Activated T-helper 17 cell treated with anti-CD3 and anti-CD28 coated beads, Interleukin-2, amount 50 U/mL, for 72 hours (primary cell): Measurements from ENCODE around the gene PIANP. TPM values are rescaled to one million over a fixed set of nuclear protein-coding genes. Genes with fewer than 3 reads are reported as not detected.
A peak's percentile ranks its signal among the peaks of the same experiment; 100 is the strongest.

Experiments
- ATAC-seq: fragments of 150-1000 bp; cut with Tn5 transposase; replicated peaks from 2 replicates; pipeline ENCODE4 v1.10.0; 2021; ENCODE audit warnings: mild to moderate bottlenecking, moderate library complexity
- H3K27ac Mint-ChIP-seq: one replicate; pipeline ENCODE4 v1.8.0; 2022; ENCODE audit warnings: mixed read lengths
- H3K27me3 Mint-ChIP-seq: one replicate; pipeline ENCODE4 v1.8.0; 2022; ENCODE audit warnings: mixed read lengths
- H3K36me3 Mint-ChIP-seq: one replicate; pipeline ENCODE4 v1.8.0; 2022; ENCODE audit warnings: low read depth, mild to moderate bottlenecking, mixed read lengths
- H3K4me1 Mint-ChIP-seq: one replicate; pipeline ENCODE4 v1.8.0; 2022; ENCODE audit warnings: mixed read lengths
- H3K4me3 Mint-ChIP-seq: one replicate; pipeline ENCODE4 v1.8.0; 2022; ENCODE audit warnings: mild to moderate bottlenecking, mixed read lengths
- H3K9me3 Mint-ChIP-seq: one replicate; pipeline ENCODE4 v1.8.0; 2022; ENCODE audit warnings: mixed read lengths
- total RNA-seq, 2 donors: library from RNA; stranded (reverse); gene quantifications; one replicate each; pipeline ENCODE4 v1.2.3, GENCODE V29; 2022

Gene PIANP
- total RNA-seq, 2 donors from 2014 or later = 0.41 to 1.4 TPM

GRCh38 chr12:6696690-6697583, 3.7 kb downstream of the PIANP start:
- H3K4me3 Mint-ChIP-seq = no peak overlapping the region
- H3K36me3 Mint-ChIP-seq = peaks cover 7% of the 10 kb centered on the region
- H3K27ac Mint-ChIP-seq = no peak overlapping the region
- peaks cover 16% of the 10 kb centered on the region for H3K27me3 Mint-ChIP-seq
- no peaks in the 10 kb centered on the region for H3K9me3 Mint-ChIP-seq
- H3K4me1 Mint-ChIP-seq = peaks cover 15% of the 10 kb centered on the region
- ATAC-seq = no peak

- no peak overlapping the region for H3K27ac Mint-ChIP-seq
- no peak for ATAC-seq
- no peaks in the 10 kb centered on the region for H3K9me3 Mint-ChIP-seq
- H3K27me3 Mint-ChIP-seq = peaks cover 7% of the 10 kb centered on the region
- peaks cover 9% of the 10 kb centered on the region for H3K4me1 Mint-ChIP-seq
- H3K4me3 Mint-ChIP-seq = no peak overlapping the region
- H3K36me3 Mint-ChIP-seq = peaks cover 7% of the 10 kb centered on the region
These were observed 5.1 kb downstream of the PIANP start for GRCh38 chr12:6695313-6696045.

- Mint-ChIP-seq H3K4me1 (peaks cover 7% of the 10 kb centered on the region), H3K36me3 (peaks cover 9% of the 10 kb centered on the region), H3K9me3 (no peaks in the 10 kb centered on the region), H3K27ac (peak overlapping the region; percentile 52), H3K27me3 (peaks cover 6% of the 10 kb centered on the region), H3K4me3 (no peak overlapping the region)
- no peak for ATAC-seq
These were observed 5.9 kb downstream of the PIANP start for GRCh38 chr12:6694701-6695100.

GRCh38 chr12:6693832-6694355, 6.7 kb downstream of the PIANP start:
- peak overlapping the region; percentile 52 for H3K27ac Mint-ChIP-seq

GRCh38 chr12:6692888-6693287, 7.7 kb downstream of the PIANP start:
- no peak for ATAC-seq
- peaks cover 4% of the 10 kb centered on the region for H3K4me1 Mint-ChIP-seq
- H3K36me3 Mint-ChIP-seq = peaks cover 20% of the 10 kb centered on the region
- no peaks in the 10 kb centered on the region for H3K9me3 Mint-ChIP-seq
- peak overlapping the region; percentile 49 for H3K27ac Mint-ChIP-seq
- no peak overlapping the region for H3K4me3 Mint-ChIP-seq
- H3K27me3 Mint-ChIP-seq = no peaks in the 10 kb centered on the region

More at GRCh38 chr12:6693832-6694355, 6.7 kb downstream of the PIANP start:
- Mint-ChIP-seq H3K4me1 (no peaks in the 10 kb centered on the region), H3K27me3 (no peaks in the 10 kb centered on the region), H3K4me3 (no peak overlapping the region), H3K9me3 (no peaks in the 10 kb centered on the region), H3K36me3 (peaks cover 10% of the 10 kb centered on the region)
- no peak for ATAC-seq

- Mint-ChIP-seq H3K9me3 (no peaks in the 10 kb centered on the region), H3K36me3 (peaks cover 34% of the 10 kb centered on the region), H3K4me3 (peak overlapping the region; percentile 23), H3K27ac (no peak overlapping the region), H3K4me1 (peaks cover 18% of the 10 kb centered on the region), H3K27me3 (no peaks in the 10 kb centered on the region)
- no peak for ATAC-seq
These were observed 9.1 kb downstream of the PIANP start for GRCh38 chr12:6691473-6691872.

GRCh38 chr12:6688999-6689882, 11.4 kb downstream of the PIANP start, which contains the start of gene ZNF384:
Gene ZNF384 (minus strand): TSS chr12:6689375. CDS start chr12:6679520, 9,855 bp downstream.
- H3K4me1 Mint-ChIP-seq = peaks cover 34% of the 10 kb centered on the region
- ATAC-seq = peak; percentile 92

GRCh38 chr12:6688543-6688998, 12.0 kb downstream of the PIANP start:
- peak overlapping the region; percentile 90 for H3K27ac Mint-ChIP-seq
- peaks cover 63% of the 10 kb centered on the region for H3K36me3 Mint-ChIP-seq
- peaks cover 34% of the 10 kb centered on the region for H3K4me1 Mint-ChIP-seq
- ATAC-seq = no peak
- no peaks in the 10 kb centered on the region for H3K27me3 Mint-ChIP-seq
- H3K9me3 Mint-ChIP-seq = no peaks in the 10 kb centered on the region
- H3K4me3 Mint-ChIP-seq = peak overlapping the region; percentile 95

More at GRCh38 chr12:6688999-6689882, 11.4 kb downstream of the PIANP start, which contains the start of gene ZNF384:
- Mint-ChIP-seq H3K4me3 (peak within 1 kb of the TSS; percentile 95), H3K36me3 (peaks cover 57% of the 10 kb centered on the region), H3K27me3 (no peaks in the 10 kb centered on the region), H3K27ac (peak within 1 kb of the TSS; percentile 90), H3K9me3 (no peaks in the 10 kb centered on the region)

GRCh38 chr12:6685814-6686213, 14.8 kb downstream of the PIANP start:
- Mint-ChIP-seq H3K36me3 (peaks cover 90% of the 10 kb centered on the region), H3K27me3 (no peaks in the 10 kb centered on the region), H3K27ac (peak overlapping the region; percentile 90), H3K4me1 (peaks cover 43% of the 10 kb centered on the region), H3K4me3 (peak overlapping the region; percentile 95), H3K9me3 (no peaks in the 10 kb centered on the region)
- ATAC-seq = no peak

- H3K4me1 Mint-ChIP-seq = peaks cover 43% of the 10 kb centered on the region
- H3K27ac Mint-ChIP-seq = peak overlapping the region; percentile 90
- peak; percentile 42 for ATAC-seq
- peaks cover 99% of the 10 kb centered on the region for H3K36me3 Mint-ChIP-seq
- H3K4me3 Mint-ChIP-seq = peak overlapping the region; percentile 95
- H3K27me3 Mint-ChIP-seq = no peaks in the 10 kb centered on the region
- no peaks in the 10 kb centered on the region for H3K9me3 Mint-ChIP-seq
These were observed 16.0 kb downstream of the PIANP start for GRCh38 chr12:6684609-6685008.

- H3K4me3 Mint-ChIP-seq = no peak overlapping the region
- H3K36me3 Mint-ChIP-seq = peaks cover 100% of the 10 kb centered on the region
- H3K4me1 Mint-ChIP-seq = no peaks in the 10 kb centered on the region
- no peaks in the 10 kb centered on the region for H3K27me3 Mint-ChIP-seq
- no peak for ATAC-seq
- H3K27ac Mint-ChIP-seq = no peak overlapping the region
- no peaks in the 10 kb centered on the region for H3K9me3 Mint-ChIP-seq
These were observed 23.7 kb downstream of the PIANP start for GRCh38 chr12:6676962-6677361.

- no peak for ATAC-seq
- Mint-ChIP-seq H3K36me3 (peaks cover 100% of the 10 kb centered on the region), H3K4me3 (no peak overlapping the region), H3K4me1 (no peaks in the 10 kb centered on the region), H3K27me3 (no peaks in the 10 kb centered on the region), H3K9me3 (no peaks in the 10 kb centered on the region), H3K27ac (peak overlapping the region; percentile 38)
These were observed 28.5 kb downstream of the PIANP start for GRCh38 chr12:6672143-6672542.

GRCh38 chr12:6667559-6668210, 32.9 kb downstream of the PIANP start:
- Mint-ChIP-seq H3K9me3 (no peaks in the 10 kb centered on the region), H3K4me3 (no peak overlapping the region), H3K4me1 (no peaks in the 10 kb centered on the region), H3K27ac (no peak overlapping the region), H3K27me3 (no peaks in the 10 kb centered on the region), H3K36me3 (peaks cover 76% of the 10 kb centered on the region)
- ATAC-seq = no peak
